Measurements from ENCODE around the gene CAP1.

GRCh38 chr1:40049725-40050124 lies 9.2 kb downstream of the CAP1 start:
- TF ChIP-seq YY1 (IDR thresholded peaks at IDR 0.05; ENCODE audit: insufficient read depth, insufficient read length) (no peak), SUZ12 (IDR thresholded peaks at IDR 0.05; ENCODE audit: extremely low read depth, insufficient read depth, insufficient read length) (no peak)

Data from NT2/D1 (cell line).